HUDEP-2 (cell line): Measurements from ENCODE around the gene LAPTM4A.
A peak's percentile ranks its signal among the peaks of the same experiment; 100 is the strongest.
"Not testable (repeated sequence)": the region's sequence is repeated elsewhere in the genome, so short reads cannot be mapped to it uniquely, and the experiment has no call there.

ENCODE experiments used
- DNase-seq, 76 experiments: peaks; one replicate each; lab custom pipeline; 2025; ENCODE audit not compliant: unreplicated experiment in 76 of 76; lab: John Stamatoyannopoulos, UW

Gene LAPTM4A

DNA sequence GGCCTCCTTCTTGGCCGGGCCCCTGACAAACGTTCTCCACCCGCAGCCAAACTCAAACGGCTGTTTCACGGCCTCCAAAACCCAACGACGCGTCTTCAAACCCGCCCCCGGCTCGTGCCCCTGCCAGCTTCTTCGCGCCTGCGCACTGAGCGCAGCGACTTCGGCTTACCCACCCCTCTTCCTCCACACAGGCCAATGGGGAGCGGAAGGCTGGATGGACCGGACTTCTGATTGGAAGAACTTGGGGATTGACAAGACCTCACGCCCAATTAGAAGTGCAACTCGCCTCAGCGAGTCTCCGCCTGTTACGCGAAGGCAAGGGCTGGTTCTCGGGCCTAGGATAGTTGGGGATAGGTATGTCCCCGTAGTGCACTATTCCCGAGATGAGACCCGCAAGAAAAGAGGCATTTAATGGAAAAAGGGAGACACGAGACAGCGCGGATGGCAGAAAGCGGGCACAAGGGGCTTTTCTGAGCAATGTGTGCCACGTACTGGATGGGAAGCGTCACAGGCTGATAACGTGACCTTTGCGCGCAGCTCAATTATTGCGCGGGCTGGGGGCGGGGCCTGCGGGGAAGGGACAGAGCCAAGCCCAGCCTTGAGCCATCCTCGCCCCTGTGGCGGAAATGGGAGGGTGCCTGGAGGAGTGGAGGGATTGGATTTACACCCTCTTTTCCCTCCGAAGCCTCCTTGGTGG is at the start of gene LAPTM4A:
LAPTM4A (minus strand) TSS at position 97 of the 697 bp plus-strand sequence. CDS start 108 bp downstream, outside the sequence.
- peak in 75 of 76 experiments; percentile 85 to 99 (median 97) for DNase-seq

GRCh38 chr2:20100711-20101110 is 49.3 kb upstream of the LAPTM4A start:
- no peak for DNase-seq

DNA sequence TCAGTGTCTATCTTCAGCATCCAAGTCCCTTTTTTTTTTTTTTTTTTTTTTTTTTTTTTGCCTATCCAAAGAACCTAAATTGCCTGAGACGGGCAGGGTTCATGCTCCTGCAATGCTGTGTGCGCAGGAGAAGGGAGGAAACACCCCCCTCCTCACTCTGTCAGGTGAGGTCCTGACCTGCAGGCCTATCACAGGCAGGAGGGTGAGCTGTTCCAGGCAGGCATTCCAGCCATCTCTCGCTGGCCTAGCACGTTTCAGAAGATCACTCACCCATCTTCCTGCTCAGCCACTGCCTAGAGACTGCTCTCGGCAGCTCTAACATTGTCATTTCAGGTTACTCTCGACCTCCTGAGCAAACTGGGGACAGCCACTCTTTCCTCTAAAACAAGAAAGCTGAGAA is 48.4 kb upstream of the LAPTM4A start:
- DNase-seq: no peak

DNA sequence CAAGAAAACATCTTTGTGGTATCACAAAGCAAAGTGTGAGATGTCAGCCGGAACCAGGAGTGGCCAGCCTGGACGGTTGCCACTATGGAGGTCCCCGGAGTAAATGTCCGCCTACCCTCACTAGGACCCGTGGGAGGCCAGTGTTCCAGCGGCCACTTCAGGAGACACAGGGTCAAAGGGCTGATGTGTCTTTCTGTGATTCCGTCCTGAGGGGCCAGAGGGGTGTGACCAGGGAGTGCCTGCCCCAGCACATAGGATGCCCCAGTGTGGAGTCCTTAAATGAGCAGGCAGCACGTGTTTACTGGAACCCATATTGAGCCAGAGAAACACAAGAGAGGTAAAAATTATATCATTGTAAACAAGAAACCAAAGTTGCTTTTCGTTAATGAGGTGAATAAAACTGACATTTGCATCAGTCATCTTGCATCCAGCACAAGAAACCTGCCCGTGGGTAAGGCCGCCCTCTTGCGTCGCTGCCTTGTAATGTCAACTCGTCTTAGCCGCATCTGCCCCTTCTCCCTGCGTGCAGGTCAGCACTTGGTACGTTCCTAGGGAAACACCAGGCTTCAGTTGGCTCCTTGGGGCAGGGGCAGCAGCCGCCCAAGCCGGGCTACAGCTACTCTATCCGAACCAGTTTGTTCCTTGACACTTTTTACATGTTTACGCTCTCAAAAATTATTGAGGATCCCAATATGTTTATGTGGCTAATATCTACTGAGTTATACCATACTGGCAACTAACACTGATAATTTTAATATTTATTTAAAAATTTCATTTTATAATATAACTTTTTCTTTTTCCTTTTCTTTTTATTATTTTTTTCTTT is 46.7 kb upstream of the LAPTM4A start:
- DNase-seq: peak in 72 of 76 experiments; percentile 14 to 87 (median 66)

DNA sequence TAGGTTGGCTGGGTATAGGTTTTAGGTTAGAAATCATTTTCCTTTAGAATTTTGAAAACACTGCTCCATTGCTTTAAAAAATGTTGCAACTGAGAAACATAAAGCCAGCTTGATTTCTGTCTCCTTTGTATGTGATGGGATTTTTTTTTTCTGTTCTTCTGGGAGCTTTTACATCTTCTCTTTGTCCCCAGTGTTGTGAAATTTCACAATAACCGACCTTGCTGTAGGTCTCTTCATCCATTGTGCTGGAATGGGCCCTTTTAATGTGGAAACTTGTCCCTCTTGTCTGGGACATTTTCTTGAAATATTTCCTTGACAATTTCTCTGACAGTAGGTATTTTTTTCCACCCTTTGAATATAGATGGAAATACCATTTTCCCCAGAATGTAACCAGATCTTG is 44.0 kb upstream of the LAPTM4A start:
- no peak for DNase-seq

GRCh38 chr2:20094955-20095354 is 43.5 kb upstream of the LAPTM4A start:
- no peak for DNase-seq

- DNase-seq: no peak
Measured at GRCh38 chr2:20094142-20094755, 42.8 kb upstream of the LAPTM4A start.

- peak in 43 of 76 experiments; percentile 7 to 59 (median 30) for DNase-seq
Measured at GRCh38 chr2:20093263-20094141, 42.1 kb upstream of the LAPTM4A start.

GRCh38 chr2:20092901-20093235 is 41.4 kb upstream of the LAPTM4A start:
- DNase-seq: no peak

DNA sequence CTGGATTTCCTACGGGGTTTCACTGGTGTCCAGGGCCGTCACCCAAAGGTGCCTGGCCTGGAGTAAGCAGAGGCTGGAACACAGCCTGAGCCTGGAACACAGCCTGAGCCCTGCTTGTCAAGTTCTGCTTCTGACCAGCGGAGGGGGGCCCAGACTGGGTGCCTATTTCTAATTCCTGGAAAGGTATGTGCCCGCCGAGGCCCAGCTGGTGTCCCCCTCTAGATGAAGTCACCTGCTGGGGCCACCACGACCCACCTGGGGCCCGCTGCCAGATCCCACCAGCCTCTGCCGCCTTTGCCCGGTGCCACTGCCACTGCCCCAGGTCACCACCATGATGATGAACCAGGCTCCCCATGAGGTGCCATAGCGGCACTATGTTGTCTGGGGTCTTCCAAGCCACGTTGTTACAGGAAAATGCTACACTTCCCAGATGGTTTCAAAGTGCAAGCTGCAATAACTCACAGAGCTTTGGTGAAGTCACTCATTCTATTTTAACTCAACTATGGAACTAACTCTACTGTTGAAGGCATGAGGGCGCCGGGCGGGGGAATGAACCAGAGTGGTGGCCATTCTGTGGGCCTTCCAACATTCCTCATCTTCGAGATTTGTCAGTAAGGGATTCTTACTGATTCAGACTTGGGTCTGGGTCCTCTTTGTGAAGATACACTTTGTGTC is 40.9 kb upstream of the LAPTM4A start:
- DNase-seq: no peak

GRCh38 chr2:20091305-20091991 is 40.0 kb upstream of the LAPTM4A start:
- peak in 3 of 76 experiments; percentile 8 to 18 (median 17) for DNase-seq

DNA sequence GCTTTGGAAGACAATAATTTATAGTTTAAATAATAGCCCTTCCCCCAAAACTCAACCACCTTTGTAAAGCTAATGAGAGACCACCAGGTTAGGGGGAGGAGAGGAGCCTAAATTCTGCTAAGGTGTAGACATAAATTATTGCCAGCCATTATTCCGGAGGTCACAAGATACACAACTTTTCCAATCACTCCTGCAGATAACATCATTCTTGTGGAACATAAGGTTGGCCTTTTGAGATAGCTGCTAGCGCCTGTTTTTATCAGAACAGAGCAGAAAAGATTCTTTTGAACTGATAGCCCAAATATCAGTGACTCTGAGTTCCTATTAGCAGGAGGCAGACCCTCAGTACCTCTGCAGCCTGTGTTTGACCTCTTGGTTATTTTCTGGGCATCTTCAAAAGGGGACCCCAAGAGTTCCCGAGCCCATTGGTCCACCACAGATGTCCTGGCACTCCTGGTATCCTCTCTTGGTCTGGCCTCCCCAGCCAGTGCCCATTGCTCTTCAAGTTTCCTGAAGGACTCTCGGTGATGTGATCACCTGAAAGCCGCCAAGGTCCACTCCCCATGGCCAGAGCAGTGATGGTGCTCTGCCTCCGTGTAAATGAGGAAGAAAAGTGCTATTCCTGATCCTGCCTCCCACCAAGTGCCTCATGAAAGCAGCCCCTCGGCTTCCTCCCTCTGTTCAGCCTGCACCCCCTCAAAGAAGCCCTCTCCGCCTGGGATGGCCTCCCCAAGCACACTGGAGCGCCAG is 38.5 kb upstream of the LAPTM4A start:
- DNase-seq: peak in 9 of 76 experiments; percentile 2 to 52 (median 21)

DNA sequence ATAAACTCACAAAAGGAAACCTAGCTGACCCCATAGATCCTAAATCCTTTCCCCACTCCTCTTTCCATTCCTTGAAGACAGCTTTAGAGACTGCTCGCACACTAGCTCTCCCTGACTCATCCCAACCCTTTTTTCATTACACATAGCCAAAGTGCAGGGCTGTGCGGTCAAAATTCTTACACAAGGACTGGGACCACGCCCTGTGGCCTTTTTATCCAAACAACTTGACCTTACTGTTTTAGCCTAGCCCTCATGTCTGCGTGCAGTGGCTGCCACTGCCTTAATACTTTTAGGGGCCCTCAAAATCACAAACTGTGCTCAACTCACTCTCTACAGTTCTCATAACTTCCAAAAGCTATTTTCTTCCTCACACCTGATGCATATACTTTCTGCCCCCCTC is 34.5 kb upstream of the LAPTM4A start:
- not testable (repeated sequence) for DNase-seq

GRCh38 chr2:20082812-20083211 is 31.4 kb upstream of the LAPTM4A start:
- not testable (repeated sequence) for DNase-seq

- no peak for DNase-seq
Measured at GRCh38 chr2:20081841-20082240, 30.4 kb upstream of the LAPTM4A start.

DNA sequence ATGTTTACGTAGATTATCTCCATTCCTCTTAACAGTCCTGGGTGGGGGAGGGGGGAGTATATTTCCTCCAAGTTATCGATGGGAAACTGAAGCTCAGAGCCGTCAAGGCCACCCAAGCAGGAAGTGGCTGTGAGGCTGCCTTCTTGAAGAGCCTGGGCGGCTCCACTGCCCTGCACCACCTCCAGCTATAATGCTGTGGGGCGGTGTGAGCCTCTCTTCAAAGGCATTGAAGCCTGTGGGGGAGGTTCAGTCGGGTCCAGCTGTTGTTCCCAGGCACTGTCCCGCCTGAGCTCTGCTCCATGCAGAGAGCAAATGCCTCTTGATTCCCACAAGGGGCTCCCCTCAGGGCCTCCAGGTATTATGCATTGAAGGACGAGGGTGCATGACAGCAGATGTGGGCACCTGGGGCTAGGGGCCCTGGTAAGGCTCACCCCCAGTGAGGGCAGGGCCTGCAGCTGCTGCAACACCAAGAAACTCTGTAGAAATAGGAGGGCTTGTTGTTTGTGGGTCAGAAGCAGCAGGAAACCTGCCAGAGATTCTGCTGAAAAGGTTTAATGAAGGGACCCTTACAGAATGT is 29.5 kb upstream of the LAPTM4A start:
- peak in 1 of 76 experiments; percentile 16 for DNase-seq

DNA sequence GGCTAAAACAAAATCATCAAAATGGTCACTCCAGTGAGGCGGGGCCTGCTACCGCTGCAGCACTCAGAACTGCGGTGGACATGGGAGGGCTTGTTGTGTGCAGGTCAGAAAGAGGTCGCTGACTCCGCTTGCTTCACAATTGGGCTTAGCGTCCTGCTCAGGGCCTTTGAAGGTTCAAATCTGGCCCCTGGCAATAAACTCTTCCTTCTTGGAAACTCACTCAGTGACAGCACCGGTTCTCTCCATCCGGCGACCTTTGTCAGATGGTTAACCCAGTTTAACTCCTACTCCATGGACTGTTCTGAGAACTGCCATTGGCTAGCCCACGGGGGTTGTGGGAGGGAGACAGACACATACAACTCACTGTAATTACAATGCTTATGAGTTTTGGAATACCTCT is 29.0 kb upstream of the LAPTM4A start:
- DNase-seq: no peak

- no peak for DNase-seq
Measured at GRCh38 chr2:20079546-20080115, 28.2 kb upstream of the LAPTM4A start.
